T-helper 2 cell treated with Interferon-gamma antibody and Interleukin-4, amounts not matched to agents 100 ng/mL and 5 ng/mL, for 36 hours (primary cell): ENCODE results near the gene EVL. TPM values are rescaled to one million over a fixed set of nuclear protein-coding genes. Genes with fewer than 3 reads are reported as not detected.

Experiments used
- intact Hi-C: fragments of 100-400 bp; cut with micrococcal nuclease; formaldehyde crosslinking; loops from one replicate; pipeline ENCODE4 v1.15.1; 2023
- total RNA-seq: library from RNA; stranded (reverse); gene quantifications from 2 replicates; pipeline ENCODE4 v1.2.3, GENCODE V29; 2022

EVL gene
- total RNA-seq, 1 donor from 2014 or later = 966 TPM

- intact Hi-C loops = loop anchor here (2.0 kb wide), 1 partner anchor 38 kb away; no protein-coding TSS in a partner anchor
Observed at GRCh38 chr14:100106250-100107112, 41.3 kb downstream of the EVL start.

- intact Hi-C loops = loop anchor here (2.0 kb wide), 1 partner anchor 38 kb away; no protein-coding TSS in a partner anchor
Observed at GRCh38 chr14:100107236-100107635, 42.0 kb downstream of the EVL start.

DNA sequence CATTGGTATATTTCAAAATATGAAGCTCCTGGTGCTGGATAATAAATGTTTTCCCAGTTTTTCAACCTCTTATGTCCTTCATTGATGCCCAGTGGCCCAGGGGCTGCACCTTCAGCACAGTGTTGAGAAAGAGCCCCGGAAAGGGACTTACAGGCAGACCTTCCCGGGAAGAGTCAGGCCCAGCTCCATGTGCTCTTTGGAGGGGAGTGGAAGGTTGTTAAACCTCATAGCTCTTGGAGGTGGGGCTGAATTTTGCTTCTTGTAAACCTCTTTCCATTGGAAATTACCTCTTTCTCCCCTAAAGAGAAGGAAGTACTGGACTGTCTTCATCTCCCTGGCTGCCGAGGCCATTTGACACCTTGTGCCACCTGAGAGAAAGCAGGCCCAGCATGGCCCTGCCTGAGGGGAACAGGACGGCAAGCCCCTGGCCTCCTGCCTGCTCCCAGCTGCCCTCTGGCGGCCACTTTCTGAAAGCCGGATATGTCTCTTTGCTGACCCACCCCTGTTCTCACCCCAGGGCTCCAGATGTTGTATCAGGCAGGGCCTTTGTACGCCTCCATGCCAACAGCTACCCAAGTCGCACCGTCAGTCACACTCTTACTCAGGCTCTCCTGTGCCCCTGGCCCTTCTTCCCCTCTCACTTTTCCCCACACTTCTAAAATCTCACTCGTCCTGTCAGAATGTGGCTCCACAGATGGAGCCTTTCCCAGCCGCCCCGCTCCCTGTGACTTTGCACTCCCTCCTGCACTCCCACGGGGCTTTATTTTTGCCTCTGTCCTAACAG lies 43.0 kb downstream of the EVL start:
- intact Hi-C loops = loop anchor here (1.0 kb wide), 3 partner anchors 36 to 126 kb away; no protein-coding TSS in a partner anchor

GRCh38 chr14:100108840-100109593 lies 43.8 kb downstream of the EVL start:
- intact Hi-C loops = loop anchor here (1.0 kb wide), 3 partner anchors 37 to 127 kb away; no protein-coding TSS in a partner anchor

DNA sequence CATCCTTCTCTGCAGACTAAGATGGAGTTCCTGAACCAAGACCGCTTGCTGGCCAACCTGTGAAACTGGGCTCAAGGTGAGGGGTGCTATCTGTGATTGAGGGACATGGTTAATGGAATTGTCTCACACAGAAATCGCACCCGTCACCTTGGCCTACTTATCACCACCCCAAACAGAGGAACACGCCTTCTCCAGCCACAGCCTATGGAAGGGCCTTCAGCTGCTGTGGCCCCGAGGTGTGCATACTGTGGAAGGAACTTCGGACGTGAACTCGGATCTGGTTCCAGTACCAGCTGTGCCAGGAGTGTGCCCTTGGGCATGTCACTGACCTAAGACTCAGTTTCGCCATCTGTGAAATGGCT lies 44.4 kb downstream of the EVL start:
- intact Hi-C loops = no loop called here

DNA sequence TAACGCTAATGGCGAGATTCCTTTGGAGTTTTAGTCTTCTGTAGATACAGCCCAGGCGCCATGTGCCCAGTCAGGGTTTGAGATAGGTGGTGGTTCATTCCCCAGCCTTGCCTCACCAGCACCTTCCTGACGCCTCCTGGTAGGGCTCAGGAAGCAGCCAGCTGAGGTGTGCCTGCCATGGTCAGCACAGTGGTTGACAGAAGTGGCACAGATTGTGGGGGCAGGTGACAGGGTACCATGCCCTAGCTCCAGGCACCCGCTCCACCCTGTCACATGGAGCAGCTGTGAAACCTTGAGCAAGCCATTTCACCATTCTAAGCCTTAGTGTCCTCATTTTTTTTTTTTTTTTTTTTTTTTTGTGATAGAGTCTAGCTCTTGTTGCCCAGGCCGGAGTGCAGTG lies 45.6 kb downstream of the EVL start:
- intact Hi-C loops = no loop called here

DNA sequence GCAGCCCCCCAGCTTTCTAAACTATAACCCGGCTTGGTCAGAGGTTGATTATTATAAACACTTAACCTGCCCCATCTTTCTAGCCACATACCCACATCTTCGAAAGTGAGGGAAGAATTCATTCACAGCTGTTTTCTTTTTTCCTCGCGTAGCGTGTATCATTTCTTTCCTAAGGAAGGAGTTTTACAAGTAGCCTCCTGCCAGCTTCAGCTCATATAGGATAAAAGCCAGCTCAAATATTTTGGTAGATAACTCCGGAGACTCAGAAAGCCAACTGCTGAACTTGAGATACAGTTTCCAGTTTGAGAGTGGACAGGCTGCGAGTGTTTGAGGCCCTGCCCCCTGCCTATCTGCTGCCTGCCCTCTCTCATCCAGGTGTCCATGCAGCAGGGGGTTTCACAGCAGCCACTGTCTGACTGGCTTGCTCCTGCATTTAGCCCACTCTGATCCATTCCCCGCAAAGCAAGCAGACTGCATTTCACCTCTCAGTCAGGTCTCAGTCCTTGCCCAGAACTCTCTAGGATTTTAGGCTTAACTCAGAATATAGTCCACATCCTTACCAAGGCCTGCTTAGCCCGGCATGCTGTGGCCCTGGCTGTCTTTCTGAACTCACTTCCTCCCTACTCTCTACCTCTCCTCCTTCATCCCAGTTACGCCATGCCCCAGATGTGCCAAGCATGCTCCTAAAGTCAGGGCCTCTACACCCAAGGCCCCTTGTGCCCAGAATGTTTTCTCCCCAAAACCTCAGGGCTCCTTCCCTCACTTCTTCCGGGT lies 46.9 kb downstream of the EVL start:
- intact Hi-C loops = no loop called here

GRCh38 chr14:100114109-100114765 lies 49.0 kb downstream of the EVL start:
- intact Hi-C loops = no loop called here

DNA sequence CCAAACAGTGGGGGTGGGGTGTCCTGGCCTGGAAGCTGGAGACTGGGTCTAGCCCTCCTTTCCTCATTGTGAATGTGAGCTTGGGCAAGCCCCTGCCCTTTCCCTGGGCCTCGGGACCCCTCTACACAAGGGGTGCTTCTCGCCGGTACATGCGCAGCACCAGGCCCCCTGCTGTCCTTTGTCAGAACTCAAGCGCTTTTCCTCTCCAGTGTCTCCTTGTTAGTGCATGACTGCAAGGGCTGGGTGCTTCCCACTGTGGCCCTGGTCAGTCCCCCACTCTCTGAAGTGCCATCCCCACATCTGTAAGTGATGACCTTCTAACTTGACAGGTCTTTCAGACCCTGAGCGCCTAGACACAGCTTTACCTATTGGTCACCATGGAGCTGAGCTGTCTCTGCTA lies 50.0 kb downstream of the EVL start:
- intact Hi-C loops = no loop called here

DNA sequence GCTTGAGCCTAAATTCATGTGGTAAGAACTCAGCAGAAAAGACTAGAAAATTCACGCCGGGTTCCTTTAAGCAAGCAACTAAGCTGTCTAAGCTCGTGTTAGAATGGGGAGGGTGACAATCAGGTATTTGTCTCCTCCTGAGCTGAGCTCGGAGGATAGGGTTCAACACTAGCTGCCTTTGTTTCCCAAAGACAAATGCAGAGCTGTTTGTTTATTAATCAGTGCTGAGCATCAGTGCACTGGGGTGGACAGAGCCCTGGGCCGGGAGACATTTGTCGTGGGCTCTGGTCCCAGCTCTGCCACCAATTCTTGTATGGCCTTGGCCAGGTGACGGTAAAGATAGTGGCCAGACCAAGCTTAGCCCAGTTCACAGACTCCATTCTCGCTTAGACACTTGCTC lies 50.5 kb downstream of the EVL start:
- intact Hi-C loops = no loop called here

DNA sequence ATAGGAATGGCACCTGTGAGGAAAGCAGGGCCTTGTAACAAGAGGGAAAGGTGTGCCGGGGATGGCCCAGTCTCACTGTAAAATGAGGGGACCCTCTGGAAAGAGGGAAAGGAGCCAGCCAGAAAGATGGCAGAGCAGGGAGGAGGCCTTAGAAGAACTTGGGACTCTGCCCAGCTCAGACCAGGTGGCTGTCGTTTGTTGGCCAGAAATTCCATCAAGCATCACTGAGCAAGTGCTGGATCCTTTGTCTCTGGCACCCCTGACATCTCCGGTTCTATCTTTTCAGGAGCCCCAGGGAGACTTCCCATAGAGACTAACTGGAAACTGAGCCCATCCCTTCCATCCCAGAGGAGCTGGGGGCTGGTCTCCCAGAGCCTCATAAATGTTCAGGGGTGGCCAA lies 50.9 kb downstream of the EVL start:
- intact Hi-C loops = no loop called here

GRCh38 chr14:100117026-100117425 lies 51.8 kb downstream of the EVL start:
- intact Hi-C loops = no loop called here

DNA sequence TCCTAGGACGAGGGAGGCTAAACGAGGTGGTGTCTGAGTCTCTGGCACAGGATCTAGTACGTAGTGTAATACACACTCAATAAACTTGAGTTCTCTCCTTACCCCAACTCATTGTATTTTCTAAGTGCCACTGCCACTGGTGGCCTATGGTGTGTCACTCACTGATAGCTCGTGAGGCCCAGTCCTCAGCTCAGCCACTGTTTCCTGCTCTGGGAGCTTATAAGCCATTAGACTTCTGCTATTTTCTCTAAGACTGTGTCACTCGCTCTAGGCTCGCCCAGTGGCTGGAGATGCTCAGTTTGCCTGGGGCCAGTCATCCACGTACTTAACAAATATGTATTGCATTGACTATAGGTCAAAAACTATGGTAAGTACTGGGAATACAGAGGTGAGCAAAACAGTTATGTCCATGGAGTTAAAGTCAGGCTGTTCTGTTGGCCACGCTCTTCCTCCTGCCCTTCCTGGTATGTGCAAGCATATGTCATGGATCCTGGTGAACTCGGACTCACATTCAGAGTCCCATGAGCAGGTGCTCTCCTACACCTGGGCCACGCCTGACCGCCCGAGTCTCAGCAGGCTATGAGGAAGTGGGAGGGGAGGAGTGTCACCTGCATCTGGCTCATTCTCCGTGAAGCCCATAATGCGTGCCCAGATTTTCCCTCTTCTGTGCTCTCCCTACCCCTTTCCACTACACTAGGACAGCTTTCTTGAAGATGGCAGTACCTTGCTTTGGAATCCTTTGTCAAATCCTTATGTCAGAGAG lies 52.6 kb downstream of the EVL start:
- intact Hi-C loops = no loop called here

- intact Hi-C loops = no loop called here
Observed at GRCh38 chr14:100118396-100119011, 53.3 kb downstream of the EVL start.

DNA sequence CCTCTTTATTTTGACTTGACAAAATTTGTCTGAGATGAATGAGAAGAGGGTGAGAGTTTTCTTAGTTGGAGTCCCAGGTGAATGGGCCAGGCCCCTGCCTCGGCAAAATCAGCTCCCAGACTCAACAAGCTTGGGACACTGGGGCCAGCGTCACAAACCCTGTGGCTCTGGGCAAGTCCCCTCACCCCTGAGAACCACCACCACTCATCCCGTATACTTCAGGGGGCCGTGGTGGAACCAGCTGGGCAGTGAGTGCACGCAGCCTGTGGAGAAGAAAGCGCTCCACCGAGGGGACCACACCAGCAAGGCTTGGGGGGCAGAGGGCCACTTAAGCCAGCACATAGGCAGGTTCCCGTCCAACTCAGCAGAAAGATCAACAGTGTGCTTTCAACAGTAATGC lies 54.0 kb downstream of the EVL start:
- intact Hi-C loops = no loop called here

DNA sequence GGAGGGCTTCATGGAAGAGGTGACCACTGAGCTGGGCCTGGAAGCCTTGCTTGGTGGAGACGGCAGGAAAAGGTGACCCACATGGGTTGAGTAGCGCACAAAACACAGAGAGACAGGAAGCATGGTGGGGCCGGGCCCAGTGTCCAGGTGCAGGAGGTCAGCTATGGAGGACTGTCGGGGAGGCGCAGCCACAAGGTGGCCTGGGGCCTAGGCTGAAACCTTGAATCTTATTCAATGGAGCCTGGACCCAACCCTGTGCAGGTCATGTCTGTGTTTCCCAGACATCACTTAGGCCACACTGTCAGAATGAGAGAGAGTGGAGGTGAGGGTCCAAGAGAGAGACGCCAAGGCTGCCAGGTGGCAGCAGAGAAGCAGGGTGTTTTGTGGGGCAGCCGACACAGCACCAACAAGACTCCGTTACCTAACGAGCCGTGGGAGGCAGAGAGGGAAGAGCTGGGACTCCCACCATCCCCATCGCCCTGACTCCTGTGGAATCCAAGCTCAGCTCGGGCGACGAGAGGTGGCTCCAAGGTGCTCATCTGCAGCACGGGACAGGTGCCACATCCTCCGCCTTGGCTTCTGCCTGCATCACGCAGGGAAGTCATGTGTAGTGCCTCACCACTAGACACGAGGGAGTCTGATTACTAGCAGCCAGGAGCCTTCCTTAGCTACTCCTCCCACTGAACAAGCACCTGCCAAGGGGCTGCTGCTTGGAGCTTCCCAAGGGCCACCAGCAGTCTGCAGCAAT lies 55.5 kb downstream of the EVL start:
- intact Hi-C loops = no loop called here

- intact Hi-C loops = no loop called here
Observed at GRCh38 chr14:100121643-100122480, 56.6 kb downstream of the EVL start.
